ENCODE measurements around the gene LTA4H.
"Not testable (repeated sequence)": the region's sequence is repeated elsewhere in the genome, so short reads cannot be mapped to it uniquely, and the experiment has no call there.

Gene LTA4H

GRCh38 chr12:96065776-96066175 lies 30.4 kb upstream of the LTA4H start:
- H3K14ac ChIP-seq (ENCODE audit: low read length in 2 of 2); H3K4me1 ChIP-seq (ENCODE audit: control insufficient read depth, insufficient read depth, low read depth, low read length); H3K27me3 ChIP-seq (ENCODE audit: control insufficient read depth in 1 of 2, insufficient read depth in 1 of 2, low read length in 2 of 2); H3K79me1 ChIP-seq (replicated peaks; ENCODE audit: low read length, poor library complexity, severe bottlenecking); H3K4ac ChIP-seq (ENCODE audit: low read depth in 1 of 2, low read length in 2 of 2); H2BK12ac ChIP-seq (ENCODE audit: low read length in 2 of 2); DNase-seq; H3K27ac ChIP-seq (ENCODE audit: low read length, poor library complexity, severe bottlenecking); H2AK5ac ChIP-seq (ENCODE audit: low read length, severe bottlenecking); H2BK120ac ChIP-seq (ENCODE audit: low read depth, low read length); H4K8ac ChIP-seq (ENCODE audit: low read length); H2BK15ac ChIP-seq (ENCODE audit: low read depth, poor library complexity, severe bottlenecking); H3K9me3 ChIP-seq (ENCODE audit: control insufficient read depth, low read length); H2AFZ ChIP-seq (ENCODE audit: low read depth, low read length); H3K4me2 ChIP-seq (ENCODE audit: low read length, poor library complexity, severe bottlenecking); H3K23ac ChIP-seq (ENCODE audit: low read length in 2 of 2); H3K4me3 ChIP-seq (ENCODE audit: insufficient read depth in 1 of 2, low read depth in 1 of 2, low read length in 2 of 2); H2BK5ac ChIP-seq (ENCODE audit: low read depth, low read length, poor library complexity, severe bottlenecking); H4K91ac ChIP-seq (ENCODE audit: low read length); H3K9ac ChIP-seq (ENCODE audit: low read length); H3K18ac ChIP-seq (ENCODE audit: low read depth in 1 of 2, low read length in 2 of 2); H3K36me3 ChIP-seq (ENCODE audit: control insufficient read depth in 1 of 2, insufficient read depth in 2 of 2, low read depth in 1 of 2, low read length in 2 of 2): not testable (repeated sequence)
- 90% methylated on average over 3 of the region's 3 CpGs for WGBS

DNA sequence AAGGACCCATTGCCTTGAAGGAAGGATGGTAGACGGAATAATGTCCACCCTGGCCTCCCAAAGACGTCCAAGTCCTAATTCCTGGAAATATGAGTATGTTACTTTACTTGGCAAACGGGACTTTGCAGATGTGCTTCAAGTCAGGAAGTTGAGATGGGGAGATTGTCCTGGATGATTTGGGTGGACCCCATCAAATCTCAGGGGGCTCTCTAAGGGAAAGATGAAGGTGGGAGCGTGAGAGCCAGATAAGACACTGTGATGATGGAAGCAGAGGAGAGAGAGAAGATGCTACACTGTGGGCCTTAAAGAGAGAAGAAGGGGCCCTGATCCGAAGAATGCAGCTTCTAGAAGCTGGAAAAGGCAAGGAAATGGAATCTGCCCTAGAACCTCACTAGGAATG lies 29.6 kb upstream of the LTA4H start:
- WGBS, result 99% methylated on average over 5 of the region's 5 CpGs
- Histone ChIP-seq H2BK15ac (ENCODE audit: low read depth, poor library complexity, severe bottlenecking) (no peak overlapping the region), H3K14ac (ENCODE audit: low read length in 2 of 2) (no peak overlapping the region), H3K27me3 (ENCODE audit: control insufficient read depth in 1 of 2, insufficient read depth in 1 of 2, low read length in 2 of 2) (no peaks in the 10 kb centered on the region), H3K36me3 (ENCODE audit: control insufficient read depth in 1 of 2, insufficient read depth in 2 of 2, low read depth in 1 of 2, low read length in 2 of 2) (no peaks in the 10 kb centered on the region), H2AK5ac (ENCODE audit: low read length, severe bottlenecking) (no peak overlapping the region), H3K18ac (ENCODE audit: low read depth in 1 of 2, low read length in 2 of 2) (no peak overlapping the region), H2AFZ (ENCODE audit: low read depth, low read length) (no peak overlapping the region), H4K8ac (ENCODE audit: low read length) (no peak overlapping the region), H3K4me1 (ENCODE audit: control insufficient read depth, insufficient read depth, low read depth, low read length) (no peaks in the 10 kb centered on the region), H3K4me3 (ENCODE audit: insufficient read depth in 1 of 2, low read depth in 1 of 2, low read length in 2 of 2) (no peak overlapping the region), H3K79me1 (replicated peaks; ENCODE audit: low read length, poor library complexity, severe bottlenecking) (no peaks in the 10 kb centered on the region), H2BK12ac (ENCODE audit: low read length in 2 of 2) (no peak overlapping the region), H2BK5ac (ENCODE audit: low read depth, low read length, poor library complexity, severe bottlenecking) (no peak overlapping the region), H3K23ac (ENCODE audit: low read length in 2 of 2) (no peak overlapping the region), H3K9ac (ENCODE audit: low read length) (no peak overlapping the region), H4K91ac (ENCODE audit: low read length) (no peak overlapping the region), H3K4ac (ENCODE audit: low read depth in 1 of 2, low read length in 2 of 2) (no peak overlapping the region), H2BK120ac (ENCODE audit: low read depth, low read length) (no peak overlapping the region), H3K27ac (ENCODE audit: low read length, poor library complexity, severe bottlenecking) (no peak overlapping the region), H3K9me3 (ENCODE audit: control insufficient read depth, low read length) (no peaks in the 10 kb centered on the region), H3K4me2 (ENCODE audit: low read length, poor library complexity, severe bottlenecking) (no peak overlapping the region)
- DNase-seq, result no peak

- peak overlapping the region; percentile 23 for H4K8ac ChIP-seq (ENCODE audit: low read length)
- no peak overlapping the region for H3K14ac ChIP-seq (ENCODE audit: low read length in 2 of 2)
- H2BK5ac ChIP-seq (ENCODE audit: low read depth, low read length, poor library complexity, severe bottlenecking), result no peak overlapping the region
- DNase-seq, result no peak
- no peaks in the 10 kb centered on the region for H3K79me1 ChIP-seq (replicated peaks; ENCODE audit: low read length, poor library complexity, severe bottlenecking)
- H2BK12ac ChIP-seq (ENCODE audit: low read length in 2 of 2), result no peak overlapping the region
- H3K4me1 ChIP-seq (ENCODE audit: control insufficient read depth, insufficient read depth, low read depth, low read length), result no peaks in the 10 kb centered on the region
- no peak overlapping the region for H3K4me3 ChIP-seq (ENCODE audit: insufficient read depth in 1 of 2, low read depth in 1 of 2, low read length in 2 of 2)
- 100% methylated on average over 1 of the region's 2 CpGs for WGBS
- no peak overlapping the region for H3K23ac ChIP-seq (ENCODE audit: low read length in 2 of 2)
- H3K4ac ChIP-seq (ENCODE audit: low read depth in 1 of 2, low read length in 2 of 2), result no peak overlapping the region
- H3K4me2 ChIP-seq (ENCODE audit: low read length, poor library complexity, severe bottlenecking), result no peak overlapping the region
- H2AFZ ChIP-seq (ENCODE audit: low read depth, low read length), result no peak overlapping the region
- no peak overlapping the region for H2AK5ac ChIP-seq (ENCODE audit: low read length, severe bottlenecking)
- H2BK15ac ChIP-seq (ENCODE audit: low read depth, poor library complexity, severe bottlenecking), result no peak overlapping the region
- H3K36me3 ChIP-seq (ENCODE audit: control insufficient read depth in 1 of 2, insufficient read depth in 2 of 2, low read depth in 1 of 2, low read length in 2 of 2), result no peaks in the 10 kb centered on the region
- no peak overlapping the region for H3K9ac ChIP-seq (ENCODE audit: low read length)
- H2BK120ac ChIP-seq (ENCODE audit: low read depth, low read length), result no peak overlapping the region
- H3K9me3 ChIP-seq (ENCODE audit: control insufficient read depth, low read length), result no peaks in the 10 kb centered on the region
- no peak overlapping the region for H3K27ac ChIP-seq (ENCODE audit: low read length, poor library complexity, severe bottlenecking)
- H3K18ac ChIP-seq (ENCODE audit: low read depth in 1 of 2, low read length in 2 of 2), result no peak overlapping the region
- H4K91ac ChIP-seq (ENCODE audit: low read length), result no peak overlapping the region
- H3K27me3 ChIP-seq (ENCODE audit: control insufficient read depth in 1 of 2, insufficient read depth in 1 of 2, low read length in 2 of 2), result no peaks in the 10 kb centered on the region
These were observed 28.9 kb upstream of the LTA4H start for GRCh38 chr12:96064271-96064670.

DNA sequence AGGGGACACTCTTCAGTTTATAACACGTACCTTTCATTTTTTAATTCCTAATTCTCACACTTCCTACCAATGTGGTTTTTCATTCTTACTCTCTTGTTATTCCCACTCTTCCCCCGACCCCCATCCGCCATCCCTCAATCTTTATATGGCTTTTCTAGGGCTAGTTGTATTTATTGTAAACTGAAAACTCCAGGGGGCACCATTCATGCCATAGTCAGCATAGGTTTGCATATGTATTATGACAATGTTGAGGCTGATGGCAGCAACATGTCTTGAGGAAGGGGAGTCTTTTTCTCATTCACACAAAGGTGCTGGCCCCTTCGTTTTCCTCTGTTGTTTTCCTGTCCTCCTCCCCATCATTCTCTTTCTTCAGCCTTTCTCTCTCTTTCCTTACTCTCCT lies 27.7 kb upstream of the LTA4H start:
- Histone ChIP-seq H2BK12ac (ENCODE audit: low read length in 2 of 2) (no peak overlapping the region), H2AFZ (ENCODE audit: low read depth, low read length) (no peak overlapping the region), H3K79me1 (replicated peaks; ENCODE audit: low read length, poor library complexity, severe bottlenecking) (no peaks in the 10 kb centered on the region), H3K14ac (ENCODE audit: low read length in 2 of 2) (no peak overlapping the region), H2AK5ac (ENCODE audit: low read length, severe bottlenecking) (no peak overlapping the region), H3K9ac (ENCODE audit: low read length) (no peak overlapping the region), H3K4me2 (ENCODE audit: low read length, poor library complexity, severe bottlenecking) (no peak overlapping the region), H3K4me3 (ENCODE audit: insufficient read depth in 1 of 2, low read depth in 1 of 2, low read length in 2 of 2) (no peak overlapping the region), H3K36me3 (ENCODE audit: control insufficient read depth in 1 of 2, insufficient read depth in 2 of 2, low read depth in 1 of 2, low read length in 2 of 2) (no peaks in the 10 kb centered on the region), H3K27me3 (ENCODE audit: control insufficient read depth in 1 of 2, insufficient read depth in 1 of 2, low read length in 2 of 2) (no peaks in the 10 kb centered on the region), H2BK15ac (ENCODE audit: low read depth, poor library complexity, severe bottlenecking) (no peak overlapping the region), H3K9me3 (ENCODE audit: control insufficient read depth, low read length) (no peaks in the 10 kb centered on the region), H3K18ac (ENCODE audit: low read depth in 1 of 2, low read length in 2 of 2) (no peak overlapping the region), H3K27ac (ENCODE audit: low read length, poor library complexity, severe bottlenecking) (no peak overlapping the region), H3K23ac (ENCODE audit: low read length in 2 of 2) (no peak overlapping the region), H2BK120ac (ENCODE audit: low read depth, low read length) (no peak overlapping the region), H4K8ac (ENCODE audit: low read length) (no peak overlapping the region), H3K4ac (ENCODE audit: low read depth in 1 of 2, low read length in 2 of 2) (no peak overlapping the region), H2BK5ac (ENCODE audit: low read depth, low read length, poor library complexity, severe bottlenecking) (no peak overlapping the region), H3K4me1 (ENCODE audit: control insufficient read depth, insufficient read depth, low read depth, low read length) (no peaks in the 10 kb centered on the region), H4K91ac (ENCODE audit: low read length) (no peak overlapping the region)
- DNase-seq, result peak; percentile 9
- WGBS, result 57% methylated on average over 1 of the region's 4 CpGs

Data from mesenchymal stem cell (in vitro differentiated cells and primary cell).